ENCODE results near the gene MXI1. TPM values are rescaled to one million over a fixed set of nuclear protein-coding genes. Genes with fewer than 3 reads are reported as not detected.
A peak's percentile ranks its signal among the peaks of the same experiment; 100 is the strongest.

Gene MXI1
- total and polyA plus RNA-seq, 2 of the 4 experiments (the other 2 are of a cell fraction) = 7.2 to 11.8 TPM

GRCh38 chr10:110334061-110334656, 126.8 kb downstream of the MXI1 start:
- H3K4me3 ChIP-seq (ENCODE audit: insufficient read depth, low read depth, low read length) = no peak overlapping the region
- no TSS peak for BruUV-seq (replicated peaks)
- H3K4me1 ChIP-seq (ENCODE audit: control insufficient read depth, insufficient read depth, low read length) = peaks cover 9% of the 10 kb centered on the region
- H3K9me3 ChIP-seq (ENCODE audit: control insufficient read depth, insufficient read depth, low read length) = peaks cover 10% of the 10 kb centered on the region
- peaks cover 10% of the 10 kb centered on the region for H3K9me1 ChIP-seq (ENCODE audit: insufficient read depth, low read length)
- no peak overlapping the region for H3K9ac ChIP-seq (ENCODE audit: low read depth, low read length)
- no peak overlapping the region; the same call in 1 of the 2 replicates for H3K56ac ChIP-seq (ENCODE audit: extremely low read depth, insufficient read depth, low read length)
- H2AK5ac ChIP-seq (ENCODE audit: low read depth, low read length) = peak overlapping the region; percentile 11
- H4K20me1 ChIP-seq (ENCODE audit: insufficient read depth, low read length) = no peaks in the 10 kb centered on the region
- H2AK9ac ChIP-seq (replicated peaks; ENCODE audit: low read depth, low read length, poor library complexity) = peak overlapping the region; percentile 44
- H4K8ac ChIP-seq (ENCODE audit: low read depth in 2 of 2, low read length in 2 of 2) = peak overlapping the region in 1 of 2 experiments; percentile 33; a peak in 1 of 4 replicates
- H4K91ac ChIP-seq (ENCODE audit: insufficient read depth, low read depth, low read length) = peak overlapping the region; percentile 32; the same call in 1 of the 2 replicates
- DNase-seq = no peak
- in situ Hi-C loops (cut with MboI; ENCODE audit: low sequenced_read_pairs) (no loop called here), intact Hi-C loops (cut with micrococcal nuclease) (no loop called here), dilution Hi-C loops (cut with HindIII; ENCODE audit: low sequenced_read_pairs, unreplicated experiment) (no loop called here)
- peak overlapping the region; percentile 97 for H2BK15ac ChIP-seq (ENCODE audit: low read depth, low read length)
- H2BK120ac ChIP-seq (ENCODE audit: low read depth, low read length) = peak overlapping the region; percentile 52
- CTCF ChIA-PET = interaction anchor here (1.1 to 1.5 kb wide), 2 partner anchors 10 to 20 kb away, joined by 6 to 13 read pairs; no protein-coding TSS in a partner anchor
- peak overlapping the region; percentile 46; the same call in 1 of the 2 replicates for H4K5ac ChIP-seq (ENCODE audit: low read depth, low read length)
- TF ChIP-seq, protein P1, sequence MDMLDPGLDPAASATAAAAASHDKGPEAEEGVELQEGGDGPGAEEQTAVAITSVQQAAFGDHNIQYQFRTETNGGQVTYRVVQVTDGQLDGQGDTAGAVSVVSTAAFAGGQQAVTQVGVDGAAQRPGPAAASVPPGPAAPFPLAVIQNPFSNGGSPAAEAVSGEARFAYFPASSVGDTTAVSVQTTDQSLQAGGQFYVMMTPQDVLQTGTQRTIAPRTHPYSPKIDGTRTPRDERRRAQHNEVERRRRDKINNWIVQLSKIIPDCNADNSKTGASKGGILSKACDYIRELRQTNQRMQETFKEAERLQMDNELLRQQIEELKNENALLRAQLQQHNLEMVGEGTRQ (IDR thresholded peaks at IDR 0.05; ENCODE audit: low read depth, low read length) = no peak
- TF ChIP-seq SMC3 (IDR thresholded peaks at IDR 0.05; ENCODE audit: low read depth, low read length) = no peak
- TF ChIP-seq NFE2L2 (IDR thresholded peaks at IDR 0.05; ENCODE audit: low read depth, low read length) = no peak
- no peak for TF ChIP-seq RFX5 (IDR thresholded peaks at IDR 0.05; ENCODE audit: low read depth, low read length)
- TF ChIP-seq MAFK (IDR thresholded peaks at IDR 0.05; ENCODE audit: low read depth, low read length) = no peak
- no peak for TF ChIP-seq BHLHE40 (IDR thresholded peaks at IDR 0.05; ENCODE audit: low read depth, low read length)
- TF ChIP-seq CTCF (conservative IDR thresholded peaks at IDR 0.05; ENCODE audit: low read depth, low read length) = no peak
- no peak for TF ChIP-seq RCOR1 (IDR thresholded peaks at IDR 0.05; ENCODE audit: insufficient replicate concordance, low read length)
- no peak for TF ChIP-seq CEBPB (IDR thresholded peaks at IDR 0.05; ENCODE audit: low read depth, low read length)
- no peak overlapping the region for H3K4me2 ChIP-seq (ENCODE audit: low read depth, low read length)
- no peak for ATAC-seq (ENCODE audit: low read depth)
- H3K23ac ChIP-seq (ENCODE audit: low read depth, low read length) = peak overlapping the region; percentile 64; the same call in 1 of the 2 replicates
- POLR2A ChIA-PET (ENCODE audit: unreplicated experiment) = no interaction called here
- H3K27ac ChIP-seq (ENCODE audit: insufficient read depth, low read length) = no peak overlapping the region
- 0 out of 2 replicates have a peak overlapping the region, but pooled peaks have one; percentile 41 for H3K14ac ChIP-seq (replicated peaks; ENCODE audit: low read depth, low read length)
- no peak overlapping the region for H3K18ac ChIP-seq (ENCODE audit: low read depth, low read length)
- peak overlapping the region; percentile 71 for H2AFZ ChIP-seq (replicated peaks; ENCODE audit: low read length, poor library complexity)
- no peaks in the 10 kb centered on the region for H3K79me1 ChIP-seq (ENCODE audit: low read depth in 1 of 2, low read length in 2 of 2)
- H3K4ac ChIP-seq (ENCODE audit: low read depth, low read length) = peak overlapping the region; percentile 36; the same call in 1 of the 2 replicates
- no peaks in the 10 kb centered on the region for H3K27me3 ChIP-seq (ENCODE audit: control insufficient read depth, insufficient read depth, low read length)
- peak overlapping the region; percentile 47 for H2BK20ac ChIP-seq (ENCODE audit: low read depth, low read length)
- WGBS, 2 experiments (ENCODE audit: extremely low coverage in 2 of 2, insufficient read length in 1 of 2) = no CpG with 5 or more reads among the region's 5 CpGs
- no peak overlapping the region for H2BK5ac ChIP-seq (ENCODE audit: low read depth, low read length, poor library complexity, severe bottlenecking)
- H3K36me3 ChIP-seq (ENCODE audit: control insufficient read depth, insufficient read depth, low read length) = no peaks in the 10 kb centered on the region
